Colonic mucosa (tissue), 4 donors: ENCODE data around the gene PTPRM. TPM values are rescaled to one million over a fixed set of nuclear protein-coding genes. Genes with fewer than 3 reads are reported as not detected.

Experiments
- DNase-seq: peaks from one replicate; pipeline ENCODE4 v3.0.0-alpha.2; 2020
- H3K27ac ChIP-seq: fragments of 200-600 bp; one replicate; pipeline ENCODE4 v1.8.0; 2021
- H3K27me3 ChIP-seq: fragments of 200-600 bp; one replicate; pipeline ENCODE4 v1.8.0; 2021
- H3K36me3 ChIP-seq: fragments of 200-600 bp; one replicate; pipeline ENCODE4 v1.8.0; 2021
- H3K4me1 ChIP-seq: fragments of 200-600 bp; one replicate; pipeline ENCODE4 v1.8.0; 2021; ENCODE audit warnings: mild to moderate bottlenecking
- H3K4me3 ChIP-seq: fragments of 200-600 bp; one replicate; pipeline ENCODE4 v1.8.0; 2021
- H3K9ac ChIP-seq, 2 donors: one replicate each; pipeline ENCODE4 v1.7.0; 2013; ENCODE audit warnings: control low read depth in 2 of 2, low read depth in 2 of 2, low read length in 2 of 2
- H3K9me3 ChIP-seq: fragments of 200-600 bp; one replicate; pipeline ENCODE4 v1.8.0; 2021
- intact Hi-C: fragments of 100-400 bp; cut with DNase I; formaldehyde crosslinking; loops from one replicate; pipeline ENCODE4 v1.14.1; 2022
- total RNA-seq, 2 donors: library from RNA; stranded (reverse); fragmentation: NEBNext Ultra II Directional in 1 of 2; extraction: Animal tissue kit (Norgen Biotek cat#: 25700) in 1 of 2; gene quantifications; one replicate each; pipeline ENCODE4 v1.2.1, GENCODE V29; 2021
- TF ChIP-seq, protein P1 (sequence below): fragments of 200-600 bp; IDR thresholded peaks from one replicate; pipeline ENCODE4 v1.8.0; 2022; ENCODE audit warnings: antibody characterized with exemption, mild to moderate bottlenecking
- donor health status: healthy.
- donor health status: DM: no; HTN: no; CAD: no.
- donor health status: DM: no; HTN: no; CAD: no.

PTPRM gene
- total RNA-seq, 2 donors from 2014 or later: 8.1 to 13.9 TPM

- intact Hi-C loops: no loop called here
- TF ChIP-seq, protein P1, sequence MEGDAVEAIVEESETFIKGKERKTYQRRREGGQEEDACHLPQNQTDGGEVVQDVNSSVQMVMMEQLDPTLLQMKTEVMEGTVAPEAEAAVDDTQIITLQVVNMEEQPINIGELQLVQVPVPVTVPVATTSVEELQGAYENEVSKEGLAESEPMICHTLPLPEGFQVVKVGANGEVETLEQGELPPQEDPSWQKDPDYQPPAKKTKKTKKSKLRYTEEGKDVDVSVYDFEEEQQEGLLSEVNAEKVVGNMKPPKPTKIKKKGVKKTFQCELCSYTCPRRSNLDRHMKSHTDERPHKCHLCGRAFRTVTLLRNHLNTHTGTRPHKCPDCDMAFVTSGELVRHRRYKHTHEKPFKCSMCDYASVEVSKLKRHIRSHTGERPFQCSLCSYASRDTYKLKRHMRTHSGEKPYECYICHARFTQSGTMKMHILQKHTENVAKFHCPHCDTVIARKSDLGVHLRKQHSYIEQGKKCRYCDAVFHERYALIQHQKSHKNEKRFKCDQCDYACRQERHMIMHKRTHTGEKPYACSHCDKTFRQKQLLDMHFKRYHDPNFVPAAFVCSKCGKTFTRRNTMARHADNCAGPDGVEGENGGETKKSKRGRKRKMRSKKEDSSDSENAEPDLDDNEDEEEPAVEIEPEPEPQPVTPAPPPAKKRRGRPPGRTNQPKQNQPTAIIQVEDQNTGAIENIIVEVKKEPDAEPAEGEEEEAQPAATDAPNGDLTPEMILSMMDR: no peak
- no peak overlapping the region for H3K4me3 ChIP-seq
- H3K36me3 ChIP-seq: no peaks in the 10 kb centered on the region
- no peaks in the 10 kb centered on the region for H3K4me1 ChIP-seq
- H3K27ac ChIP-seq: no peak overlapping the region
- no peak overlapping the region for H3K9ac ChIP-seq
- no peaks in the 10 kb centered on the region for H3K27me3 ChIP-seq
- no peaks in the 10 kb centered on the region for H3K9me3 ChIP-seq
- no peak for DNase-seq
These were observed 194.1 kb downstream of the PTPRM start for GRCh38 chr18:7760967-7761948.

GRCh38 chr18:7764405-7764804 is 197.3 kb downstream of the PTPRM start:
- TF ChIP-seq, protein P1: no peak

GRCh38 chr18:7766346-7766745 is 199.2 kb downstream of the PTPRM start:
- Histone ChIP-seq H3K9ac (no peak overlapping the region), H3K9me3 (no peaks in the 10 kb centered on the region), H3K27me3 (no peaks in the 10 kb centered on the region), H3K4me3 (no peak overlapping the region), H3K4me1 (no peaks in the 10 kb centered on the region), H3K36me3 (no peaks in the 10 kb centered on the region), H3K27ac (no peak overlapping the region)
- TF ChIP-seq, protein P1: no peak
- DNase-seq: no peak
- intact Hi-C loops: no loop called here

More at GRCh38 chr18:7764405-7764804, 197.3 kb downstream of the PTPRM start:
- Histone ChIP-seq H3K4me1 (no peaks in the 10 kb centered on the region), H3K36me3 (no peaks in the 10 kb centered on the region), H3K27me3 (no peaks in the 10 kb centered on the region), H3K9ac (no peak overlapping the region), H3K27ac (no peak overlapping the region), H3K9me3 (no peaks in the 10 kb centered on the region), H3K4me3 (no peak overlapping the region)
- no peak for DNase-seq
- intact Hi-C loops: no loop called here

DNA sequence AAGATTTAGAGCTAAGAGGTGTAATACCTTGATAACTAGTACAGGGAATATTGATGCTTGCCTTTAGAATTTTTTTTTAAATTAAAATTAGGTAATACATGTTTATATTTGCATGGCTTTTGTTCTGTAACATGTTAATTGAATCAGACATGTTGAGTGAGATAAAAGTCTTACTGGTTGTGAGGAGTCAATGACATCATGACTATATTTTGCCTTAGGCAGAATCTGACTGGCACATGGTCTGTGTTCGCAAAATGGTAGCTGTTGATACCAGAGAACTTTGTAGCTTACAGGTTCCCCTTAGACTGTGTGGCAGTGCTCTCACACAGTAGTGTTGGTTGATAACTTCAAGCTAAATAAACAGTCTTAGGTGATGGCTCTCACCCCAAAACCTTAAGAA is 199.7 kb downstream of the PTPRM start:
- no peak overlapping the region for H3K4me3 ChIP-seq
- no peaks in the 10 kb centered on the region for H3K9me3 ChIP-seq
- TF ChIP-seq, protein P1: no peak
- no peak overlapping the region for H3K27ac ChIP-seq
- no peaks in the 10 kb centered on the region for H3K36me3 ChIP-seq
- H3K27me3 ChIP-seq: no peaks in the 10 kb centered on the region
- no peaks in the 10 kb centered on the region for H3K4me1 ChIP-seq
- no peak overlapping the region for H3K9ac ChIP-seq
- DNase-seq: no peak
- intact Hi-C loops: no loop called here

DNA sequence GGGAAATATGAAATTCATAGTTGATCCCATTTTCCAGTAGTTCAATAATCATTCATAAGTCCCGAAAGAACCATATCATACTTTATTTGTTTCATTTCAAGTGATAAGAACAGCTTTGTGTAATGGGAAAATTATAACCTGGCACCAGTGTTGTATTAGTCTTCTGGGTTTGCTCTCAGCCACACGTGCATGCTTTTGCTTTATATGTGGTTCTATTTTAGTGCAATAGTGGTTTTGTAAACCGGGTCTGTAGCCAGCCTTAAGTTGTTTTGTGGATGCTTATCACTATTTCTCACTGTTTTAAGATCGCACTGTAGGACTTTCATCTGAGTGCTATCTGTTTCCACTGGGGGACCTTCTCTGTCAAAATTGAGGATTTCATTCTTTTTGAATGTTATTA is 203.8 kb downstream of the PTPRM start:
- intact Hi-C loops: no loop called here
- no peaks in the 10 kb centered on the region for H3K9me3 ChIP-seq
- TF ChIP-seq, protein P1: no peak
- no peaks in the 10 kb centered on the region for H3K27me3 ChIP-seq
- no peak overlapping the region for H3K4me3 ChIP-seq
- H3K9ac ChIP-seq: no peak overlapping the region
- no peak overlapping the region for H3K27ac ChIP-seq
- H3K36me3 ChIP-seq: no peaks in the 10 kb centered on the region
- H3K4me1 ChIP-seq: no peaks in the 10 kb centered on the region
- no peak for DNase-seq
